ENCODE results near the gene ARHGAP15.

ARHGAP15 gene

DNA sequence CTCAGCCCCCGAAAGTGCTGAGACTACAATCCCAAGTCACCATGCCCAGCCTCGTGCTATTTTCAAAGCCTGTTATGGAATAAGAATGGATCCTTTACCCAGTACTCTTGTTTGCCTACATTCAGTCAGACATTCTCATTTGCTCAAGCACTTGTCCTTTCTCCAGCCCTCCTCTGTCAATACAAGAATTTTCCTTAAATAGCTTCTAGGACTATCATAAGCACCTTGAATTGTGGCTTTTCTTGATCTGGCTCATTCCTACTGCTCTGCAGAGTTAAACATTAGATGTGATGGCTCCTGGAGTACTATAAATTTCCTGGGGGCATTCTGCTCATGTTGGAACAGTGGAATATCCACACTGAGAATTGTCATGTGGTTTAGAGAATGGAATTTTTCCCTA is 506.1 kb downstream of the ARHGAP15 start:
- Histone ChIP-seq H3K27ac (no peak overlapping the region), H3K4me3 (no peak overlapping the region)
- no peak for DNase-seq (ENCODE audit: low spot score)
- TF ChIP-seq, protein P1, sequence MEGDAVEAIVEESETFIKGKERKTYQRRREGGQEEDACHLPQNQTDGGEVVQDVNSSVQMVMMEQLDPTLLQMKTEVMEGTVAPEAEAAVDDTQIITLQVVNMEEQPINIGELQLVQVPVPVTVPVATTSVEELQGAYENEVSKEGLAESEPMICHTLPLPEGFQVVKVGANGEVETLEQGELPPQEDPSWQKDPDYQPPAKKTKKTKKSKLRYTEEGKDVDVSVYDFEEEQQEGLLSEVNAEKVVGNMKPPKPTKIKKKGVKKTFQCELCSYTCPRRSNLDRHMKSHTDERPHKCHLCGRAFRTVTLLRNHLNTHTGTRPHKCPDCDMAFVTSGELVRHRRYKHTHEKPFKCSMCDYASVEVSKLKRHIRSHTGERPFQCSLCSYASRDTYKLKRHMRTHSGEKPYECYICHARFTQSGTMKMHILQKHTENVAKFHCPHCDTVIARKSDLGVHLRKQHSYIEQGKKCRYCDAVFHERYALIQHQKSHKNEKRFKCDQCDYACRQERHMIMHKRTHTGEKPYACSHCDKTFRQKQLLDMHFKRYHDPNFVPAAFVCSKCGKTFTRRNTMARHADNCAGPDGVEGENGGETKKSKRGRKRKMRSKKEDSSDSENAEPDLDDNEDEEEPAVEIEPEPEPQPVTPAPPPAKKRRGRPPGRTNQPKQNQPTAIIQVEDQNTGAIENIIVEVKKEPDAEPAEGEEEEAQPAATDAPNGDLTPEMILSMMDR (IDR thresholded peaks at IDR 0.05), result no peak

DNA sequence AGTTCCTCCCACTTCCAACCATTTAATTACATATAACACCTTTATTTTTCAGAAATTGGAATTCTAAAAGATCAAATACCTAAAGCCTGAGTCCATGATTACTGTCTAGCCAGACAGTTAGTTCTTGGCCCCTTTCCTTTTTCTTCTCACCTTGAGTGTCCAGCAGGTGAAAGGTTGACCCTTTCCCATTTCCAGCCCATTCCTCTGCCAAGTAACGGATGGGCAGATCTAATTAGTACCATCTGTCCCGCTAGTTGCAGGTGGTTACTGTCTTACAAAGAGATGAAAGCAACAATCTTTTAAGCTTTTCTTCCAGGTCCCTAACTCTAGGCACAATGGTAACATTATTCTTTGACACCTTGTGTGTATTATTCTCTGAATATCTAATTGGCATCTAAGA is 506.7 kb downstream of the ARHGAP15 start:
- Histone ChIP-seq H3K27ac (no peak overlapping the region), H3K4me3 (no peak overlapping the region)
- DNase-seq (ENCODE audit: low spot score), result no peak
- TF ChIP-seq, protein P1 (IDR thresholded peaks at IDR 0.05), result no peak

DNA sequence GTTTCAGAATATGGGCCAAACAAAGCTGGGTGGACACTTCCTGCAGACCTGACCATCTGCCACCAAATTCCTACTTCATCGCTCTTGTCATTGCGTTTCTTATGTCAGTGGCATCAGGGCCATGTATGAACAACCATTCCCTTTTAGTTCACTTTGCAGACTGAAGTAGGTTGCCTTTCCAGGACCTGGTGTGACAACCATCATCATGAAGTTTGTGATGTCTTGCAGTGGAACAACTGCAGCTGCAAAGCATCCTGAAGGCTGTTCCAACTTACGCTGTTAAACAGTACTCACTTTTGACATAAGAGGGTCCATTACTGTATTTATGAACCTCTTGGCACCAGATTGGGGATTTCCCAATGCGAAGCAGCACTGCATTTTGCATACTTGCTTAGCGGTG is 511.6 kb downstream of the ARHGAP15 start:
- no peak for DNase-seq (ENCODE audit: low spot score)
- H3K4me3 ChIP-seq, result no peak overlapping the region
- TF ChIP-seq, protein P1 (IDR thresholded peaks at IDR 0.05), result no peak
- no peak overlapping the region for H3K27ac ChIP-seq

DNA sequence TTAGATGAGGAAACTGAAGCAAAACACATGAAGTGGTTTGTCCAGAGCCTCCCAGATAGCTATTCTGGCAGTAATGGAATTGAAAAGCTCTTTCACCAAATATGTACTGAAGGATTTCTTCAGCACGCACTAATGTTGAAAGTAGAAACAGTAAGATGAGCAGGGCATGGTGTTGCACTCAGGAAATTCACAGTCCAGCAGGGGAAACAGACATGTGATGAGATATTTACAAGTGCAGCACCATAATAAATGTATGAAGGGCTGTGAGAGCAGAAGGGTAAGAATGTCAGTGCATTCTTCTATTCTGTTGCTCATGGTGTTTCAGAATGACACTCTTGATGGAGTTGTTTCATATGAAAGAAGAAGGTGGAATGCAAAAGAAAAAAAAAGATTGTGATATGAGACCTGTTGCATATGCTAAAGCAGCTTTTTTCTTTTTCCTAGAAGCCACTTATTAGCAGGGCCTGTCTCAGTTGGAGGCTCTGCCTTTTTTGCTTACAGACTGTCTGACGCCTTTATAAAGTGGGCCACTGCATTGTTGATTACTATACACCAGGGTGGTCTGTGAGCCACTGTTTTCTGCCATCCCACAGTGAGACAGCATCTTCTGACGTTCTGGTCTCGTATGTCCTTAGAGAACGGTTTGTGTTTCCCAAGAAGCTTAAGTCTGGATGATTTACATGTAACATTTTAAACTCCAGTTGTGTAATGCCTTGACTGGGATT is 516.9 kb downstream of the ARHGAP15 start:
- DNase-seq (ENCODE audit: low spot score), result no peak
- Histone ChIP-seq H3K27ac (no peak overlapping the region), H3K4me3 (no peak overlapping the region)
- TF ChIP-seq, protein P1 (IDR thresholded peaks at IDR 0.05), result no peak

DNA sequence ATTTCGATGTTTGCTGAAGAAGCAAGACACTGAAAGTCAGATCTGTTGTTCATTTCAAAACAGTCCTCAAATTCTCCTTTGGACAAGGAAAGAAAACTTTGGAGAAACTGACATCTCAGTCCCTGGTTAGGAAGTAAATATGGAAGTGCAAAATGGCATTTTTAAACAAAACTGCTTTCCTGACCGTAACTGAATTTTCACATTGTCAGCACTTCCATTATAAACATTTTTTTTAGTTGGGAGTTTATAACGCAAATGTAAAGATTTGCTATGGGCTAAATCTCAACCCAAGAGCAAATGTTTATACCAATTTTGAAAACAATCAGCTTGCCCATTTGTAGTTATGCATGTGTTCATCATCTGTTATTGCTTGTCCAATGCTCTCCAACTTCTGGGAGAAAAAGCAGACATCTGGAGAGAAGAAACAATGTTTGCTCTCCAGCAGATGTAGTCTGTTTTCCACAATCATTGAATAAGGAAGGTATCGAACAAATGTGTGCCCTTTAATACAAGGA is 520.1 kb downstream of the ARHGAP15 start:
- DNase-seq (ENCODE audit: low spot score), result no peak
- H3K27ac ChIP-seq, result no peak overlapping the region
- no peak overlapping the region for H3K4me3 ChIP-seq
- TF ChIP-seq, protein P1 (IDR thresholded peaks at IDR 0.05), result no peak

DNA sequence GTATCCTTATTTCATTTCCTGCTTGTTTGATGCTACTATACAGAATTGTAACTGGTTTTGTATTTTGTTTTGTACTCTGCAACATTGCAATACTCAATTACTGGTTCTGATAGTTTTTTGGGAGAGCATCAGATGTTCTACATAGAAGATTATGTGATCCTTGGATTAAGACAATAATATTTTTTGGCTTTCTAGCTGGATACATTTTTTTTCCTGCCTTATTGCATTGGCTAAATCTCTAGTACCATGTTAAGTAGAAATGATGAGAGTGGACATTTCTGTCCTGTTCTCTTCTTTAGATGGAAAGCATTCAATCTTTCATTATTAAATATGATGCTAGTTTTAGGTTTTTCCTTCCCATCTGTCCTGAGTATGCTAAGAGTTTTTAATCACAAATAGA is 523.5 kb downstream of the ARHGAP15 start:
- TF ChIP-seq, protein P1 (IDR thresholded peaks at IDR 0.05), result no peak
- no peak for DNase-seq (ENCODE audit: low spot score)
- H3K27ac ChIP-seq, result no peak overlapping the region

DNA sequence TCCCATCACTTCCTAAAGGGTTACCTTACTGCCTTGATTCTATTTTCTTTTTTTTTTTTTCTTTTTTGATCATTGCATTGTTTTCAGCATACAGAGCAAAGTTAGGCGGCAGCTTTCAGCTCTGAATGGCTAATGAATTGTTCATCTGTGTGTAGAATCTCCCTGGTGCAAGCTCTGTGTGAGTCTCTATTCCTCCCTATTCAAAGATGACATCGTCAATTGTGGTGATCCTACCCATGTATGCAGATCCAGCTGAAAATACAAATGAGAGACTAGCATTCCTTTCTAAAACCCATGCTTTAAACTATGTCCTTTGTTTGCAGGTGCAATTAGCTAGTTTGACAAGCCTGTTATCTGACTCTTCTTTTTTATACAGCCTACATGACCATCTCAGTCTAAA is 539.0 kb downstream of the ARHGAP15 start:
- TF ChIP-seq, protein P1 (IDR thresholded peaks at IDR 0.05), result no peak
- H3K27ac ChIP-seq, result no peak overlapping the region
- DNase-seq (ENCODE audit: low spot score), result no peak
- no peak overlapping the region for H3K4me3 ChIP-seq

More for the DNA sequence above, 523.5 kb downstream of the ARHGAP15 start:
- no peak overlapping the region for H3K4me3 ChIP-seq

Measured in coronary artery (tissue), 2 donors.